Embryonic facial prominence (tissue), 1 donor: Measurements from ENCODE around the gene PTPRN2.
"Not testable (repeated sequence)": the region's sequence is repeated elsewhere in the genome, so short reads cannot be mapped to it uniquely, and the experiment has no call there.

ENCODE experiments used
- DNase-seq: peaks from one replicate; pipeline ENCODE4 v3.0.0-alpha.2; 2016; ENCODE audit errors: extremely low spot score

PTPRN2 gene

GRCh38 chr7:157740251-157740798 is 847.3 kb downstream of the PTPRN2 start:
- DNase-seq: no peak

GRCh38 chr7:157739650-157740049 is 848.0 kb downstream of the PTPRN2 start:
- no peak for DNase-seq

GRCh38 chr7:157739031-157739430 is 848.6 kb downstream of the PTPRN2 start:
- no peak for DNase-seq

- DNase-seq: peak; percentile 25
Observed at GRCh38 chr7:157738066-157738460, 849.6 kb downstream of the PTPRN2 start.

- DNase-seq: no peak
Observed at GRCh38 chr7:157737151-157738065, 850.2 kb downstream of the PTPRN2 start.

GRCh38 chr7:157736341-157736740 is 851.3 kb downstream of the PTPRN2 start:
- no peak for DNase-seq

GRCh38 chr7:157735826-157736225 is 851.8 kb downstream of the PTPRN2 start:
- DNase-seq: no peak

GRCh38 chr7:157734676-157735640 is 852.7 kb downstream of the PTPRN2 start:
- DNase-seq: no peak

GRCh38 chr7:157733760-157734395 is 853.7 kb downstream of the PTPRN2 start:
- DNase-seq: not testable (repeated sequence)

- DNase-seq: no peak
Observed at GRCh38 chr7:157731126-157731525, 856.5 kb downstream of the PTPRN2 start.

GRCh38 chr7:157730614-157731013 is 857.0 kb downstream of the PTPRN2 start:
- no peak for DNase-seq

GRCh38 chr7:157729566-157729965 is 858.1 kb downstream of the PTPRN2 start:
- DNase-seq: no peak

- DNase-seq: no peak
Observed at GRCh38 chr7:157727964-157728615, 859.5 kb downstream of the PTPRN2 start.

GRCh38 chr7:157726764-157727163 is 860.9 kb downstream of the PTPRN2 start:
- no peak for DNase-seq

- not testable (repeated sequence) for DNase-seq
Observed at GRCh38 chr7:157725312-157725711, 862.3 kb downstream of the PTPRN2 start.

- DNase-seq: no peak
Observed at GRCh38 chr7:157723205-157723604, 864.4 kb downstream of the PTPRN2 start.

- DNase-seq: no peak
Observed at GRCh38 chr7:157722137-157723060, 865.2 kb downstream of the PTPRN2 start.

GRCh38 chr7:157721468-157722136 is 866.0 kb downstream of the PTPRN2 start:
- no peak for DNase-seq
